HL-60 (cell line): ENCODE results near the gene COG7.

ENCODE experiments used
- DNase-seq, 2 experiments: peaks; one replicate each; pipeline ENCODE4 v3.0.0-alpha.2; 2010 to 2020; ENCODE audit warnings: low read depth in 1 of 2, low spot score in 1 of 2
- H3K27ac ChIP-seq: fragments of 250-450 bp; sonication (Bioruptor Pico); replicated peaks from 2 replicates; pipeline ENCODE4 v1.5.1; 2020; ENCODE audit warnings: mild to moderate bottlenecking, moderate library complexity
- H3K27me3 ChIP-seq: fragments of 250-450 bp; sonication (Bioruptor Pico); 2 replicates; pipeline ENCODE4 v1.5.1; 2021; ENCODE audit warnings: mild to moderate bottlenecking, moderate library complexity; ENCODE audit not compliant: insufficient read depth, poor library complexity, severe bottlenecking
- H3K4me3 ChIP-seq: replicated peaks from 2 replicates; pipeline ENCODE4 v1.5.1; 2011; ENCODE audit warnings: mild to moderate bottlenecking, control low read depth, low read length; ENCODE audit not compliant: insufficient read depth
- CTCF ChIP-seq: IDR thresholded peaks from one replicate; pipeline ENCODE4 v1.5.1; 2011; ENCODE audit warnings: low read length, control low read depth, inconsistent platforms; ENCODE audit not compliant: insufficient read depth
- GABPA ChIP-seq: IDR thresholded peaks from 2 replicates; pipeline ENCODE4 v1.6.1; 2012; ENCODE audit warnings: low read depth
- POLR2AphosphoS5 ChIP-seq: IDR thresholded peaks from 2 replicates; pipeline ENCODE4 v1.6.1; 2012; ENCODE audit warnings: low read depth
- REST ChIP-seq: IDR thresholded peaks from 2 replicates; pipeline ENCODE4 v1.6.1; 2012; ENCODE audit warnings: low read depth; ENCODE audit not compliant: insufficient replicate concordance
- SPI1 ChIP-seq: IDR thresholded peaks from 2 replicates; pipeline ENCODE4 v1.6.1; 2012; ENCODE audit warnings: low read depth, mild to moderate bottlenecking, borderline replicate concordance

The COG7 gene

GRCh38 chr16:23495671-23496070, 42.7 kb upstream of the COG7 start:
- no peak overlapping the region for H3K27ac ChIP-seq
- no peak overlapping the region for H3K4me3 ChIP-seq
- no peak for TF ChIP-seq GABPA
- TF ChIP-seq CTCF: no peak
- no peak for TF ChIP-seq POLR2AphosphoS5
- no peak for TF ChIP-seq SPI1
- no peak for TF ChIP-seq REST
- no peak for DNase-seq
- no peaks in the 10 kb centered on the region for H3K27me3 ChIP-seq

- no peaks in the 10 kb centered on the region for H3K27me3 ChIP-seq
- H3K4me3 ChIP-seq: no peak overlapping the region
- no peak overlapping the region for H3K27ac ChIP-seq
- TF ChIP-seq SPI1 (no peak), GABPA (no peak), POLR2AphosphoS5 (no peak), CTCF (no peak), REST (no peak)
- no peak for DNase-seq
Observed at GRCh38 chr16:23494188-23494587, 41.2 kb upstream of the COG7 start.

GRCh38 chr16:23491490-23492391, 38.8 kb upstream of the COG7 start:
- no peak overlapping the region for H3K4me3 ChIP-seq
- DNase-seq: no peak
- H3K27me3 ChIP-seq: no peaks in the 10 kb centered on the region
- TF ChIP-seq SPI1 (no peak), GABPA (no peak), POLR2AphosphoS5 (no peak), REST (no peak)
- no peak overlapping the region for H3K27ac ChIP-seq
